Measurements from ENCODE around the gene MCOLN3. TPM values are rescaled to one million over a fixed set of nuclear protein-coding genes. Genes with fewer than 3 reads are reported as not detected.
"Not testable (repeated sequence)": the region's sequence is repeated elsewhere in the genome, so short reads cannot be mapped to it uniquely, and the experiment has no call there.

Gene MCOLN3
- polyA plus RNA-seq, 3 donors, result 1.1 to 3.1 (median 1.5) TPM

- 53 to 69% (median 68%) methylated on average over 1 of the region's 1 CpG for WGBS, 3 donors
Measured at GRCh38 chr1:85058311-85058710, 10.0 kb upstream of the MCOLN3 start.

DNA sequence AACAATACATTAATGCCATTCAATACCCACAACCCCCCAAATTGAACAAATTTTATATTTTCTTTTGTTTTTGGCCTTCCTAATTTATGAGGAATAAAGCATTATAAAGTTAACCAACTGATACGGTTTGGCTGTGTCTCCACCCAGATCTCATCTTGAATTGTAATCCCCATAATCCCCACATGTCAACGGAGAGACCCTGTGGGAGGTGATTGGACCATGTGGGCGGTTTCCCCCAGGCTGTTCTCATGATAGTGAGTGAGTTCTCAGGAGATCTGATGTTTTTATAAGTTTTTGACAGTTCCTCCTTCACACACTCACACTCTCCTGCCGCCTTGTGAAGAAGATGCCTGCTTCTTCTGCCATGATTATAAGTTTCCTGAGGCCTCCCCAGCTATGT, 6.4 kb upstream of the MCOLN3 start:
- 59 to 77% (median 68%) methylated on average over 4 of the region's 4 CpGs for WGBS, 3 donors

More at GRCh38 chr1:85058311-85058710, 10.0 kb upstream of the MCOLN3 start:
- no peak overlapping the region for H3K27ac ChIP-seq (ENCODE audit: low read depth, low read length)

GRCh38 chr1:85049735-85050166, 1.5 kb upstream of the MCOLN3 start:
- H3K27ac ChIP-seq (ENCODE audit: low read depth, low read length), result no peak overlapping the region
- 24 to 36% (median 29%) methylated on average over 11 of the region's 11 CpGs for WGBS, 3 donors

More for the DNA sequence above, 6.4 kb upstream of the MCOLN3 start:
- H3K27ac ChIP-seq (ENCODE audit: low read depth, low read length), result no peak overlapping the region

GRCh38 chr1:85047472-85048295, 616 bp downstream of the MCOLN3 start:
- WGBS, 3 donors, result 3 to 5% (median 4%) methylated on average over 31 to 55 of the region's 55 CpGs
- no peak overlapping the region for H3K27ac ChIP-seq (ENCODE audit: low read depth, low read length)

DNA sequence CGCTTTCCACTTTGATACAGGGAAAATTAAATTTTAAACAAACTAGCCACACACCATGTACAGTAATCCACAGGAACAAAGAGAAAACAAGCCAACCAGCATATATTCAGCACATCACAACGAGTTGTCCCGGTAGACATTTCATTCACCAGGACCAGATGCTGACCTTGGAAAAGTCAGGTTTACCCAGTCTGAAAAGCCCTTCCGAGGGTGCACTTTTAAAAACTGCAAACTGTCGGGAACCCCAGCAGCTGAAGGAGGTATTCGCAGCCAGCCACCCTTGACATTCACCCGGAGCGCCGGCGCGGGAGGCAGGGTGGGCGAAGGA, 1.2 kb downstream of the MCOLN3 start:
- WGBS, 3 donors, result 15 to 40% (median 28%) methylated on average over 12 of the region's 12 CpGs
- H3K27ac ChIP-seq (ENCODE audit: low read depth, low read length), result no peak overlapping the region

DNA sequence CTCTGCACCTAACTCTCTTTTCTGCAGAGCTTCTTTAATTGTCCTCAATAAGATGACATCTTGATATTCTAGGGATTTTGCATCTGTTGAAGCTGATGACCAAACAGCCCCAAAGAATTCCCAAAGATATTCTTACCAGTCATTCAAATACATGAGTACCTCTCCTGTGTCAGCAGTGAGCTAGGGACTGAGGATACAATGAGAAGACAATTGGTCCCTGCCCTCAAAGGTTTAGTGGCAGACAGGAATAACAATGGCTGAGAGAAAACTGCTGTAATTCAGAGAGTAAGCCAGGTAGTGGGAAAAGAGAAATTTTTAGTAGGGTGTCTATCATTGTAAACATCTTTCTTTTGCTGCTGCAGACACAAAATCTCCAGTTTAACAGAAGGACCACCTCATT, 5.9 kb downstream of the MCOLN3 start:
- no peak overlapping the region for H3K27ac ChIP-seq (ENCODE audit: low read depth, low read length)

- no peak overlapping the region for H3K27ac ChIP-seq (ENCODE audit: low read depth, low read length)
- 90 to 97% (median 97%) methylated on average over 5 of the region's 5 CpGs for WGBS, 3 donors
Measured at GRCh38 chr1:85041793-85042192, 6.5 kb downstream of the MCOLN3 start.

DNA sequence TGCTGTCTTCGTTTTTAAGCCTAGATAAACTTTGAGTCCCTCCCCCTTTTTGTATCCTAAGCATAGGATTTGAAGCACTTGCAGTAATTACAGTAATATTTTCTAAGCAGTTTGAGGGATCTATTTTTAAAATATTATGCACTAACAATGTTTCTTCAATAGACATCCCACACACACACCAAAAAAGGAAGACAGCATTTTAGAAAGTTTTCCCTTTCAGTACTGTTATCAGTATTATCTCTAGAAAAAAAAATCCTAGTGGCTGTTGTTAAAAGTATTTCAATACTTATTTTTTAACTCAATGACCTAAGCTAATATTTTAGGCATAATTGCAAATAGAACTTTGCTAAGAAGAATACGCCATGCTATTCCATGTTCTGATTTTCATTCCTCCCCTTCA, 15.1 kb downstream of the MCOLN3 start:
- 66 to 79% (median 74%) methylated on average over 2 of the region's 2 CpGs for WGBS, 3 donors
- H3K27ac ChIP-seq (ENCODE audit: low read depth, low read length), result no peak overlapping the region

- no peak overlapping the region for H3K27ac ChIP-seq (ENCODE audit: low read depth, low read length)
Measured at GRCh38 chr1:85030536-85030935, 17.8 kb downstream of the MCOLN3 start.

DNA sequence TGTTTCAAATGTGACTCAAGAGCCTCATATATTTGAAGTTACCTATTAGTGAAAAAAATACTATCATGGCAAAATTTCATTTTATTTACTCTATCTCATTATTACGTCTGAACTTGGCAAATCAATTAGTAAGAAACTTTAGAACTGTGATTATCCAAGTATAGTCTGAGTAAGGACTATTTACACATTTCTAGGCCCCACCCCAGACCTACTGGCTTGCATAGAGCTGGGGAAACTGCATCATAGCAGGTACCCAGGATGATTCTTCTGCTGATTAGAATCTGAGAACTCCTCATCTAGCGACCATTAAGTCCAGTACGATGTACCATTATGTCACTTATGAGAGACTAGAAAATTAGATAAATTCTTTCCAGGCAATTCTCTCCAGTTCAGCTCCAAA, 20.1 kb downstream of the MCOLN3 start:
- H3K27ac ChIP-seq (ENCODE audit: low read depth, low read length), result no peak overlapping the region
- WGBS, 3 donors, result 78 to 85% (median 79%) methylated on average over 3 of the region's 3 CpGs

GRCh38 chr1:85027242-85027983, 20.9 kb downstream of the MCOLN3 start:
- H3K27ac ChIP-seq (ENCODE audit: low read depth, low read length), result no peak overlapping the region
- 79 to 83% (median 83%) methylated on average over 5 of the region's 5 CpGs for WGBS, 3 donors

DNA sequence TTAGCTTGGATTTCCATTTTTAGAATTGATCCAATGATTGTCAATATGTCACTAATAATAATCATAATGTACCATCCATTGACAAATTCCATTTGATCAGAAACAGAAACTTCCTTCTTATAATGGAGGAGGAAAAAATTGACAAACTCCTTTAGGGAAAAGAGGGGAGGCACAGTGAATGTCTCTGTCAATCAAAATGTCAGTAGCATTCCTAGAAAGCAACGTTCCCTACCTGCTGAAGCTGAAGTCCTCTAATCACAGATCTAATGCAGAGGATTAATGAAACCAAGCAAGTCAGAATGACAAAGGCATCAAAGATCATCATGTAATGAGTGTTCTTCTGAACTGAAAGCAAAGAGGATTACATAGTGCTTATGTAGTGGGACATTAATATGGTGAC, 22.4 kb downstream of the MCOLN3 start:
- 65 to 76% (median 68%) methylated on average over 1 of the region's 1 CpG for WGBS, 3 donors
- no peak overlapping the region for H3K27ac ChIP-seq (ENCODE audit: low read depth, low read length)

DNA sequence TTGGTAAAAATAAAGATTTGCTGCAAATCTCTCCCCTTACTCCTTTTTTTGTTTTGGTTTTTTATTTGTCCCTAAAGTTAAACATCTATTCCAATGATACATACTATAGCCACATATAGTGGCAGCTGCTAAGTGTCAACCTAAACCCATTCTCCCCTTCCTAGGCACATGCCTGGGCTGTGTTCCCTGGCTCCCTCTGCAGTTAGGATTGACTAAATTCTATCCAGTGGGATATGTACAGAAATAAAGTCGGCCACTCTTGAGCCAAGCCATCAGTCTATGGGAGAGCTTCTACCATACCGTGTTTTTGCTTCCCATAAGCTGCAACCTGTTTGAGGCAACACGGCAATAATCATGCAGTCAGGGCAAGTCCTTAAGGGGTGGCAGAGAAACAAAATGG, 23.6 kb downstream of the MCOLN3 start:
- WGBS, 3 donors, result 83 to 92% (median 88%) methylated on average over 3 of the region's 3 CpGs
- H3K27ac ChIP-seq (ENCODE audit: low read depth, low read length), result no peak overlapping the region

DNA sequence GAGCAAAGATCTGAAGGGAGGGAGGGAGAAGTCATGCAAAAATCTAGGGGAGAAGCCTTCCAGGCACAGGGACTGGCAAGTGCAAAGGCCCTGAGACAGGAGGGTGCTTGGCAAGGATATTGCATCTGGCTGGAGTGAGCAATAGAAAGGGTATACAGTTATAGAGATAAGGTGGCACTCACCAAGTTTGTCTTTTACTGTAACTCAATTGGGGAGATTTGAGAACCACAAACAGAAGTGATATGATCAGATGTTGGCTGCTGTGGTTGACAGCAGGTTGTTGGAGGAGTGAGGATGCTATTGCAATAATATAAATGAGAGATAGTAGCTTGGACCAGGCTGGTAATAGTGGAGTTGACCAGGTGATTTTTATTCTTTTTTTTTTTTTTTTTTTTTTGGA, 25.6 kb downstream of the MCOLN3 start:
- H3K27ac ChIP-seq (ENCODE audit: low read depth, low read length), result no peak overlapping the region

DNA sequence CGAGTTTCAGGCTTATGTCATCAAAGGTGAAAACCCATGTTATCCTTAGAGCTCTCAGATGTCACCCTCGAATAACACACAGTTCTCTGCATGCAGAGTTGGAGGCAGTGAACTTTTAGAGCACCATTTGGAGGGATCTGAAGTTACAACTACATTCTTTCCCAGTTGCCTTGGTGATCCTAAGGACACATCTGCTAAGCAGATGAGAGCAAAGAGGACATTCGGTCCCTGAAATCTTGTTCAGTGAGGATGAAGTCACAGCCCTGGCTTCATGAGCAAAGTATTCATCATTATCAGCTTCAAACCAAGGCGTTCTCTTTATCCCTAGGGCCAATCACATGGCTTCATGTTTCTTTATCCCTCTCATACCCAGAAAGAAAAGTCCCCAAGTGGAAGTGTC, 28.3 kb downstream of the MCOLN3 start:
- 62 to 78% (median 64%) methylated on average over 4 of the region's 4 CpGs for WGBS, 3 donors
- no peak overlapping the region for H3K27ac ChIP-seq (ENCODE audit: low read depth, low read length)

GRCh38 chr1:85015826-85016225, 32.5 kb downstream of the MCOLN3 start:
- no peak overlapping the region for H3K27ac ChIP-seq (ENCODE audit: low read depth, low read length)
- 85 to 93% (median 86%) methylated on average over 1 of the region's 1 CpG for WGBS, 3 donors

- not testable (repeated sequence) for H3K27ac ChIP-seq (ENCODE audit: low read depth, low read length)
- WGBS, 3 donors, result 77 to 90% (median 79%) methylated on average over 1 of the region's 1 CpG
Measured at GRCh38 chr1:85005641-85006040, 42.7 kb downstream of the MCOLN3 start.

DNA sequence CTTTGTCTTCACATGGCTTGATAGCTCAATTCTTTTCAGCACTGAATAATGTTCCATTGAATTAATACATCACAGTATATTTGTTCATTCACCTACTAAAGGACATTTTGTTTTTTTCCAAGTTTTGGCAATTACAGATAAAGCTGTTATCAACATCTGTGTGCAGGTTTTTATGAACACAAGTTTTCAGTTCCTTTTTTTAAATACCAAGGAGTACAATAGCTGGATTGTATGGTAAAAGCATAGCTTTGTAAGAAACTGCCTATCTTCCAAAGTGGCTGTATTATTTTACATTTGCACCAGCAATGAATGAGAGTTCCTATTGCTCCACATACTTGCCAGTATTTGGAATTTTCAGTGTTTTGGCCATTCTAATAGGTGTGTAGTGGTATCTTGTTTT, 46.6 kb downstream of the MCOLN3 start:
- H3K27ac ChIP-seq (ENCODE audit: low read depth, low read length), result no peak overlapping the region

DNA sequence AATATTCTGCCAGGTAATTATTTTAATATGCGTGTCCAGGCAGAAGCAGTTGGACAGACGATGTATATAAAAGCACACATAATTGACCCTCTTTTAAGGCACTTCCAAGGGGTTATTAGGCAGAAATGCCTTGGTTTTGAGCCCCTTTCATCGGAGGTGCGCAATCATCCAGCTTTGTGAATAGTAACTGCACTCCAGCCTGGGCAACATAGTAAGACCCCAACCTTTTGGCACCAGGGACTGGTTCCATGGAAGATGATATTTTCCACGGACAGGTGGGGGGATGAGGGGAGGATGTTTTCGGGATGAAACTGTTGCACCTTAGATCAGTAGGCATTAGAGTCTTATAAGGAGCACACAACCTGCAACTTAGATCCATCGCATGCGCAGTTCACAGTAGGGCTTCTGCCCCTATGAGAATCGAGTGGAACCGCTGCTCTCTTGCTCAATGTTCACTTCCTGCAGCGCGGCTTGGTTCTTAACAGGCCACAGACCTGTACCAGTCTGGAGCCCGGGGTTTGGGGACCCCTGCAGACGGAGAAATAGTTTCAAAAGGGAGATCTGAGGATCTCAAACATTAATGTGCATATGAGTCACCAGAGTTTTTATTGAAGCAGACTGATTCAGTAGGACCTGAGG, 49.5 kb downstream of the MCOLN3 start:
- WGBS, 3 donors, result 29 to 66% (median 37%) methylated on average over 14 of the region's 14 CpGs
- no peak overlapping the region for H3K27ac ChIP-seq (ENCODE audit: low read depth, low read length)

All from adipose tissue (tissue), 3 donors.